T follicular helper cell (primary cell): ENCODE results near the gene CCDC134.

ENCODE experiments used
- DNase-seq: peaks from one replicate; pipeline ENCODE4 v3.0.0-alpha.2; 2020; ENCODE audit warnings: low read depth

Gene CCDC134

GRCh38 chr22:41782751-41783150, 17.7 kb upstream of the CCDC134 start:
- DNase-seq: no peak

GRCh38 chr22:41787331-41787730, 13.1 kb upstream of the CCDC134 start:
- DNase-seq: no peak

GRCh38 chr22:41793871-41794270, 6.6 kb upstream of the CCDC134 start:
- DNase-seq: no peak

- no peak for DNase-seq
Measured at GRCh38 chr22:41798736-41799135, 1.7 kb upstream of the CCDC134 start.

- DNase-seq: no peak
Measured at GRCh38 chr22:41799486-41800347, 762 bp upstream of the CCDC134 start.

- no peak for DNase-seq
Measured at GRCh38 chr22:41801147-41801819, 804 bp downstream of the CCDC134 start.

- no peak for DNase-seq
Measured at GRCh38 chr22:41801886-41802285, 1.4 kb downstream of the CCDC134 start.

GRCh38 chr22:41805639-41806038, 5.2 kb downstream of the CCDC134 start:
- no peak for DNase-seq

GRCh38 chr22:41808400-41808799, 7.9 kb downstream of the CCDC134 start:
- DNase-seq: no peak

GRCh38 chr22:41810022-41810421, 9.5 kb downstream of the CCDC134 start:
- no peak for DNase-seq

- DNase-seq: no peak
Measured at GRCh38 chr22:41812805-41813545, 12.5 kb downstream of the CCDC134 start.

- no peak for DNase-seq
Measured at GRCh38 chr22:41813726-41814410, 13.4 kb downstream of the CCDC134 start.

- no peak for DNase-seq
Measured at GRCh38 chr22:41815716-41816115, 15.2 kb downstream of the CCDC134 start.

- no peak for DNase-seq
Measured at GRCh38 chr22:41816241-41816640, 15.8 kb downstream of the CCDC134 start.

GRCh38 chr22:41816871-41817270, 16.4 kb downstream of the CCDC134 start:
- DNase-seq: no peak

GRCh38 chr22:41818011-41818410, 17.5 kb downstream of the CCDC134 start:
- no peak for DNase-seq

GRCh38 chr22:41818596-41818995, 18.1 kb downstream of the CCDC134 start:
- no peak for DNase-seq

- no peak for DNase-seq
Measured at GRCh38 chr22:41819257-41819656, 18.8 kb downstream of the CCDC134 start.

- DNase-seq: no peak
Measured at GRCh38 chr22:41820447-41820846, 20.0 kb downstream of the CCDC134 start.

- no peak for DNase-seq
Measured at GRCh38 chr22:41821471-41822316, 21.2 kb downstream of the CCDC134 start.
